CD4-positive, alpha-beta T cell treated with Interleukin-2 at 100 ng/mL for 4 hours (primary cell): ENCODE data around the gene CBARP.

Experiments
- DNase-seq: peaks from one replicate; pipeline ENCODE4 v3.0.0-alpha.2; 2020; ENCODE audit warnings: low spot score

Gene CBARP

DNA sequence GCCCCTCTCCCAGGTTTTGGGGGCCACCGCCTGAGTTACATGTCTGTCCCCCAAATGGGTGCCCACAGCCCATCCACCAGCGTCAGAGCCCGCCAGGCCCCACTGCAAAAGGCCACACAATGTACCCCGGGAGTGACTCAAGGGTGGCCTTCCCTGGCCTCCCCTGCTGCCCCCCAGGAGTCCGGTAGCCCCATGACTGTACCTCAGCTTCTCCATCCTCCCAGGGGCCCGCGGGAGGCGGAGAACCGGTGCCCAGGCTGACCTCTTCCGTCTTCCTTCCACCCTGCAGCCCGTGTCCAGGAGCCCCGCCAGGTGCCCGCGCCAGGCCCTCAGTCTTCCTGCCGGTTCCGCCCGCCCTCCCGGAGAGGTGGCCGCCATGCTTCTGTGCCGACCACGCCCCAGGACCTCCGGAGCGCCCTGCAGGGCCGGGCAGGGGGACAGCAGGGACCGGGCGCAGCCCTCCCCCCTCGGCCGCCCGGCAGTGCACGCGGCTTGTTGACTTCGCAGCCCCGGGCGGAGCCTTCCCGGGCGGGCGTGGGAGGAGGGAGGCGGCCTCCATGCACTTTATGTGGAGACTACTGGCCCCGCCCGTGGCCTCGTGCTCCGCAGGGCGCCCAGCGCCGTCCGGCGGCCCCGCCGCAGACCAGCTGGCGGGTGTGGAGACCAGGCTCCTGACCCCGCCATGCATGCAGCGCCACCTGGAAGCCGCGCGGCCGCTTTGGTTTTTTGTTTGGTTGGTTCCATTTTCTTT lies 10.3 kb downstream of the CBARP start:
- DNase-seq: no peak

DNA sequence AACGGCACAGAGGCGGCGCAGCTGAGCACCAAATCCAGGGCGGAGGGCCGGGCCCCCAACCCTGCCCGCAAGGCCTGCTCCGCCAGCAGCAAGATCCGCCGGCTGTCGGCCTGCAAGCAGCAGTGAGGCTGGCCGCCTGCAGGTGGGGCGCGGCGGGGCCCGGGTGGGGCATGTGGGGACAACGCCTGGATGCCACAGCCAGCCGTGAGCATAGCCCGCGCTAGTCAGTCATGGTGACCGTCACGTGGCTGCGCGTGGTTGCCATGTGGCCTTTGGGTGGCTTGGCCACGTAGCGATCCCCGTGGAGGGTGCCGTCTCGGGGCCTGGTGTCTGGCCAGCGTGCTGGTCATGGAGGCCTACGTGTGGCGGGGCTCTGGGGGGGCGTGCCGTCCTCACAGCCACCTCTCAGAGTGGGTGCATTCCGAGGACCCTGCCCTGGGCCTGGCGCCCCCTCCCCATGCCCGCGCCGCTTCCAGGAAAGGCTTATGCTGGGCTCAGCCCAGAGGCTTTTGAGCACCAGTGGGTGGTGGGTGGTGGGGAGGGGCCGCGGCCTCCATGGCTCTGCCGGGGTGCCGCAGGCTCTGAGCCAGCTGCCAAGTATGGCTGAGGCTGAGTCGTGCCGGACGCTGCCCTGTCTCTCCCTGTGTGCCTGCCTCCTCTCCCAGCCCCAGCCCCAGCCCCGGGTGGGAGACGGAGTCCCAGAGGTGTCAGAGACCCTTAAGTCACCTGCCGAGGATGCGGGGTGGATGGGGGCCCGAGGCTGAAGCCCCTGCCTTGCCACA lies 11.1 kb downstream of the CBARP start:
- DNase-seq: no peak

DNA sequence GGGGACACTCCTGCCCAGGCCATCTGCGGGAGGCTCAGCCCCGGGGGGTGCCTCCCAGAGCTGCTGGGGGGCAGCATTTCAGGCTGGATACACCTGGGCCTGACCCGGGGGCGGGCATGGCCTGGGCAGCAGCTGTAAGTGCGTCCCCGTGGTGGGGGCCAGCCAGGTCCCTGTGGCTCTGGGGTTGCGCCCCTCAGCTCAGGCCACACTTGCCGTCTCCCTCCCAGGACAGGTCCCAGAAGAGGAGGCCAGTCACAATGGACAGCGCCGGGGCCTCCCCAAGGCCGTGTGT lies 11.6 kb downstream of the CBARP start:
- DNase-seq: no peak

DNA sequence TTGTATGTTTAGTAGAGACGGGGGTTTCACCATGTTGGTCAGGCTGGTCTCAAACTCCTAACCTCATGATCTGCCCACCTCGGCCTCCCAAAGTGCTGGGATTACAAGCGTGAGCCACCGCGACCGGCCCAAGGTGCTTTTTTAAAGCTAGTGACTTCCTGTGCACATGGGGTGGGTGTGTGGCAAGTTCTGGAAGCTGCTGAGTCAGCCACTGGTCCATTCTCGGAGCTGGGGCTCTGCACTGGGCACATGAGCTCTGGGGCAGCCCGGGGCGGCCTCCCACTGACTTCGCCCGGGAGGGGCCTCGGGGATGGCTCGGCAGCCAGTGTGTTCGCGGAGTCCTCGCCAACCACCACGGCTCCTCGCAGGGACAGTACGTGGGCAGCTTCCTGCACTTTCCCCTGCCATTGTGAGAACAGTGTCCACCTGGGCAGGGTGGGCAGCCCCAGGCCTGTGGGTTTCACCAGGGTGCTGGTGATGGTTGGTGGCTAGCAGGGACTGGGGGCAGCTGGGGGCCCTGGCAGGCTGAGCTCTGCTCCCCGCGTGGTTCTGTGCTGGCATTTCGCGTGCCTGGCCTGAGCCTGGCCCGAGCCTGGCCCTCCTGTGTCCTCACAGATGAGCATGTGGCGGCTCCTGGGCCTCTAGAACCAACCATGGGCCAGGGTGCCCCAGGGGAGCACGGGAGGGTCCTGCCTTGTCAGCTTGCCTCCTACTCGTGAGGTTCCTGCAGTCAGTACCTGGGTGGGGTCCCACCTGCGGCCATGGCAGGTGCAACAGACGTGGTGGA lies 12.2 kb downstream of the CBARP start:
- DNase-seq: no peak

DNA sequence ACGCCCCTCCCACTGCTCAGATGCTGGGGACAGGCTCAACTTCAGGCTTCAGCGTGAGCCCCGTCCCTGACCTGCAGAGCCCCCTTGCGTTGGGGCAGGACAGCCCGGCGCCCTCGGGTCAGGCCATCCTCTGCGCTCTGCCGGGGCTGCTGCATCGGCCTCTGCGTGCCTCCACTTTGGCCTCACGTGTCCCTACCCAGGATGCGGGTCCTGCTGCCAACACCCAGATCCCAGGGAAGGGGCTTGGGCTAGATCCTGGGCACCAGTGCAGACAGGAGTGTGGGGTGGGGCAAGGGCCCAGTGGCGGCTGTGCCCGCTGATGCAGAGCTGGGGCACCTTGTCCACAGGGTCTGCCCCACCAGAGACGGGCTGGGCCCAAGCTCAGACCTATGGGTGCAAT lies 13.0 kb downstream of the CBARP start:
- no peak for DNase-seq

DNA sequence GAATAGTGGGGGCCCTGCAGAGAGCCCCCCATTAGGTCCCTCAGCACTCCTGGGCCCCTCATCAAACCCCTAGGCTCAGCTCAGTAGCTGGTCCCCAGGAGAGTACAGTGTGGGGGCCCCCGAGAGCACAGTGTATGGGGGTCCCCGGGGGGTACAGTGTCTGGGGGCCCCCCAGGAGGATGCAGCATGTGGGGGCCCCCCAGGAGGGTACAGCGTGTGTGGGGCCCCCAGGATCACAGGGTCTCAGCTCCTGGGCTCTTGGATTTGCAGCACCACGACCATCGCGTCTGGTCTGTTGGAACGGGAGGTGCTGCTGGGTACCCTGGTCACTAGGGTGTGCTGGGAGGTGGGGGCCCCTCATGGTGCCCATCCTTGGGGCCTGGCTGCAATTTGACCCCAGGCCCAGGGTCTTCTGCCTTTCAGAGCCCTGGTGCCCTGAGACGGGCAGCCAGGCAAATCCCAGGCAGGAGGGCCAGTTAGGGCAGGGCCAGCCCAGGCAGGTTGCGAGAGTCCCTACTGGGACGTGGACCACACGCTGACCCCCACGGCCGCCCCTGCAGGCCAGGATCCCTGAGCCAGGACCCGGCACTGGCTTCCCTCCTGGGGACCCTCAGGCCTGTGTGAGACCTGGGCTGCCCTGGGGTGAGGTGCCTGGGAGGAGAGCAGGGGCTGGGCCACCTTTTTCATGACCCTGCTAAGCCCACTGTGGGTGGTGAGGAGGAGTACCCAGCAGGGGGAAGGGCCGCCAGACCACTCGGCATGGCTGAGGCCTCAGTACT lies 13.6 kb downstream of the CBARP start:
- no peak for DNase-seq

DNA sequence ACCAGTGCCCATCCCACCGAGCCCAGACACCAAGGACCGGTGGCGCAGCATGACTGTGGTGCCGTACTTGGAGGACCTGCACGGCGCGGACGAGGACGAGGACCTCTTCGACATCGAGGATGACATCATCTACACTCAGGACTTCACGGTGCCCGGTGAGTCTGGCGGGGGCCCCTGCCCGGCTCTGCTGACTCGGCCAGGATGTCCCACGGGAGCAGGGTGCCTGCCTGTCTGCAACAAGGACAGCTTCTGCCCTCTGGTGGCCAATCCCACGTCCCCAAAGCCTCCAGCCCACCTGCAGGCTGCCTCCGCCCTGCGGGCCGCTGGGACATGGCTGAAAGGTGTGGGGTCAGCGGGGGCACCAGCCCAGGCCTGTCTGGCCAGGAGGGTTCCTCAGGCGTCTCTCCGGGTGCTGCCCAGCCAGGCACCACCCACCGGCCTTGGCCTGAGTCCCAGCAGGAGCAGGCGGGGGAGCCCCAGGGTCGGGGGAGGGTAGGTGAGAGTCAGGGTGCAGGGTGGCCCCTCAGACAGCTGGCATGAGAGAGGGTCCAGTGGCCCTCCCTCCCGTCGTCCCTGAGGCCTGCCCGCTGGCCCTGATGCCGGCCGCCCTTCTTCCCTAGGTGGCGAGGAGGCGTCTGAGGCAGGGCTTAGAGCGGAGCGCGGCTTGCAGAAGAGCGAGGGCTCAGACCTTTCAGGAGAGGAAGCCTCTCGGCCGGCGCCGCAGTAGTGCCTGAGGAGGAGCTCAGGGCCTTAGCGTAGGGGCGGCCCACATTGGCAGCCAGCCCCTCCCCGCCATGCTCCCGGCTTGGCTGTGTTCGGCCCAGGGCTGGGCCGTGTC lies 14.6 kb downstream of the CBARP start:
- no peak for DNase-seq

DNA sequence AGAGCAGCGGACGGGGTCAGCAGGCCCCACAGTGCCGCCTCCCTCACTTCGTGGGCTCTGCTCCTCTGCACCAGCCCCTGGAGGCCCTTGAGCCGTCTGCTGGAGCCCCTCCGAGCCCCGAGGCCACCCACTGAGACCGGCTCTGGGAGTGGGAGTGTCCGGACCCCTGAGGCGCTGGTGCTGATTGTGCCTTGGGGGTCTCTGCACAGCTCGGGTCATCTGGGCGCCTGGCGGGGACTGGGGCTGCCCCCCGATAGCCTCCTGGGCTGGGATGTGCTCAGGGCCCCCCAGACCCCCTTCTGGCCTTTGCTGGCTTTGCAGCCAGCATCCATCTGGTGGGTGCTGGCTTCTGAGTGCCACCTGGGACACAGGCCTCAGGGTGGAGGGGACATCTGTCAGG lies 15.4 kb downstream of the CBARP start:
- DNase-seq: no peak

DNA sequence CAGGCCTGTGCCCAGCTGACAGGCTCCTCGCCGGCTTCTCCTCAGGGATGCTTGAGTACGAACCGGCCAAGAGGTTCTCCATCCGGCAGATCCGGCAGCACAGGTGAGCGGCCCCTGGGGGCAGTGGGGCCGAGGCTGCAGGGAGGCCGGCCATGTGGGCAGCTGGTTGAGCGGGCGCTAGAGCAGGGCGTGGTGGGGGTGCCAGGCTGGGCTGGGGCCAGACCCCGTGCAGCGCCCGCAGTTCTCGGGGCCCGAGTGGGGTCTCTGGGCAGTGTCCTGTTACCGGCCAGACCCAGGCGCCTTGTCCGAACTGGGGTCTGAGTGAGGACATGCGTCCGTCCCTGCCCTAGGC lies 15.9 kb downstream of the CBARP start:
- DNase-seq: no peak

DNA sequence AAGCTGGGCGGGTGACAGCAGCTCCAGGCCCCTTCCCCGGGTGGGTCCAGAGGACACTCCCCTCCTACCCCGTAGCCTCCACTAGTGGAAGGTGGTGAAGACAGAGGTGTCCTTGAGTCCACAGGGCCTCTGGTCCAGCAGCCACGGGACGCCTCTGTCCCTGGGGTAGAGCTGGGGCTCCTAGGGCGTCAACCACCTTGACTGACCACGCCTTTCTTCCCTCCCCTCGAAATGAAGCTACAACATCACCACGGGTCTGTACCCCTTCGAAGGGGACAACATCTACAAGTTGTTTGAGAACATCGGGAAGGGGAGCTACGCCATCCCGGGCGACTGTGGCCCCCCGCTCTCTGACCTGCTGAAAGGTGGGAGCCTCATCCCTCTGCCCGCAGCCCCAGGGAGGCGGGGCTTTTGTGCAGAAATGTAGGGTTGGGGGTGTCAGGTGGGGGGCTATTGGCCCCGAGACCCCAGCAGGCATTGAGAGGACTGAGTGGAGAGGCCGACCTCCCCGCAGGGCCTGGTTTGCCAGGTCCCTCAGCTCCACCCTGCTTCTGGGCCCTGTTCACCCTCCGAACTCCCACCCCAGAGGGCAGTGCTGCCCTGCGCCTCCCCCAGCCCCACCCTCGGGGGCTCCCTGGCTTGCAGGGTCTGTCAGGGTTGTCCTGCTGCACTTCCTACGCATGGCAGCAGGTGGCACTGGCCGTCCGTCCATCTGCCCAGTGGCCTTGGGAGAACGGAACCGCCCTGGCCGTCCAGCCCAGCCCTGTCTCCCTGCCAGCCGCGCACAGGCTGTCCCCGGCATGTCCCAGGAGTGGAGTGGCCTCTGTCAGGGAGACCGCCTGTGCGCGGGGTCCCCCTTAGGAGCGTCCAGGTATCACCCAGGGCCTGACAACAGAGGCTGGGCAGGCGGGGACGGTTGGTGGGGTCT lies 16.6 kb downstream of the CBARP start:
- DNase-seq: no peak

DNA sequence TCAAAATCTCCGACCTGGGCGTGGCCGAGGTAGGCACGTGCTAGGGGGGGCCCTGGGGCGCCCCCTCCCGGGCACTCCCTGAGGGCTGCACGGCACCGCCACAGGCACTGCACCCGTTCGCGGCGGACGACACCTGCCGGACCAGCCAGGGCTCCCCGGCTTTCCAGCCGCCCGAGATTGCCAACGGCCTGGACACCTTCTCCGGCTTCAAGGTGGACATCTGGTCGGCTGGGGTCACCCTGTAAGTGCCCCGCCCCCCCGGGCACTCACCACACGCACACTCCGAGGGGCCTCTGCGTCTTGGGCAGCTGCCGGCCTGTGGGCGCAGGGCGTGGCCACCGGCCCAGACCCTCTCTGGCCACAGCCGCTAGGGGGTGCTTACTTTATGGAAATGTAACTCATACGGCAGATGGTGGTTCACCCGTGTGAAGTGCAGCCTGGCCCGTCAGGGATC lies 17.3 kb downstream of the CBARP start:
- DNase-seq: no peak

DNA sequence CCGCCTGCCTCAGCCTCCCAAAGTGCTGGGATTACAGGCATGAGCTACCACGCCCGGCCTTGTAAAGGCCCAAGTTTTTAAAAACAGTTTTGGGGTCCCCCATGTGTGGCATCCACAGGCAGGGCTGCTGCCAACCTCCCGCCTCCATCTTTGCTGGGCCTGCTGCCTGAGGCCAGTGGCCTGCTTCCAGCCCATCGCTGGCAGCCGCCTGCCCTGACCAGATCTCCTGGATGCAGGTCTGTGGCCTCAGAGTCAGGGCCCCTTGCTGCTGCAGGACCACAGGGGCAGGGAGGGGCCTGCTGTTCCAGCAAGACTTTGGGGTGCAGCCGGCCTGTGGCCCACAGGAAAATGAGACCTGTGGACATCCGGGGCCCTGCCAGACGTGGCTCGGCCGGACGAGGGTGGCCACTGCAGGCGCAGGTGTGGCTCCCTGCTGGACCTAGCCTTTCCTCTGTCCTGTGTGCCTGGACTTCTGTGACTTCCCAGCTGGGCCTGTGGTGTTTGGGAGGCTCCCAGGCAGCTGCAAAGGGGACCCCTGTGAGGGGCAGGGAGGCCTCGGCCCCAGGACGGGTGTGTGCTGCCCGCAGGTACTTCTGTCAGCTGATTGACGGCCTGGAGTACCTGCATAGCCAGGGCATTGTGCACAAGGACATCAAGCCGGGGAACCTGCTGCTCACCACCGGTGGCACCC lies 17.9 kb downstream of the CBARP start:
- DNase-seq: no peak

DNA sequence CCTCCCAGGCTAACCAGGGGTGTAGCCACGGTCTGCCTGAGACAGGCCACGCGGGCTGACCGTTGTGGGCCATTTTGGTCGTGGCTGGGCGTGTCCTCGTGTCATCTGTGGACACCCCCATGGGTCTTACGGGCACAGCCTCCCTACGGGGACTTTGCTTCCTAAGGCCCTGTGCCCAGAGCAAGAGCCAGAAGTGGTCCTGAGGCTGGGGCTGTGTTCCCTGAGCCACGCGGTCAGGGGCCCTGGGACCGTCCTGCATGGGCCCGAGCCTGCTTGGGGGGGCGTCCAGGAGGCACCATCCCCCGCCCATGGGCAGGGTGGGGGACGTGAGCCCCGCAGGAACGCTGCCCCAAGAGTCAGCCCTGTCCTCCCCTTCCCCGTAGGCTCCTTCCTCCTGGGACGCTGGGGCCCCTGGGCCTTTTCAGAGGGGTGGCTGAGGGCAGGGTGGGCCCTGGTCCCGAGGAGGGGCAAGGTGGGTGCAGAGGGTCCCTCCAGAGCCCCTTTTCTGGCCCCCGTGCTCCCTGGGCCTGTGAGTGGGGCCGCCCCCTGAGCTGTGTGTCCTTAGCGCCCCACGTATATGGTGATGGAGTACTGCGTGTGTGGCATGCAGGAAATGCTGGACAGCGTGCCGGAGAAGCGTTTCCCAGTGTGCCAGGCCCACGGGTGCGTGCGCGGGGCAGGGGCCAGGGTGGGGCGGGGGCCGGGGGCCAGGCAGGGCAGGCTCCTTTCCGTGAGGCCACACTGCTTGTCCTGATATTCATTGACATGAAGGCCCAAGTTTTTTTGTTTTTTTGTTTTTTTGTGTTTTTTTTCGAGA lies 18.8 kb downstream of the CBARP start:
- no peak for DNase-seq

DNA sequence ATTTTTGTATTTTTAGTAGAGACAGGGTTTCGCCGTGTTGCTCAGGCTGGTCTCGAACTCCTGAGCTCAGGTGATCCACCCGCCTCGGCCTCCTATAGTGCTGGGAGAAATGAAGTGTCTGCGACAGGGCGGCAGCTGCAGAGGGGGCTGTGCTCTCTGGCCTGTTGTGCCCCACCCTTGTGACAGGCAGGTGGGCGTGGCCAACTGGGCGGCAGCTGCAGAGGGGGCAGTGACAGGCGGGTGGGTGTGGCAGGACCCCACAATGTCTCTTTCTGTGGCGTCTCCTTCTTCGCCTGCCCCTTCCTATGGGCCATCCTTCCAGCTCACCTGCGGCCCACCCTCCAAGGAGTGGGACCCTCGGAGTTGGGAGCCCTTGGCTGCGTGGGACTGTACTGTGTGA lies 20.4 kb downstream of the CBARP start:
- no peak for DNase-seq

DNA sequence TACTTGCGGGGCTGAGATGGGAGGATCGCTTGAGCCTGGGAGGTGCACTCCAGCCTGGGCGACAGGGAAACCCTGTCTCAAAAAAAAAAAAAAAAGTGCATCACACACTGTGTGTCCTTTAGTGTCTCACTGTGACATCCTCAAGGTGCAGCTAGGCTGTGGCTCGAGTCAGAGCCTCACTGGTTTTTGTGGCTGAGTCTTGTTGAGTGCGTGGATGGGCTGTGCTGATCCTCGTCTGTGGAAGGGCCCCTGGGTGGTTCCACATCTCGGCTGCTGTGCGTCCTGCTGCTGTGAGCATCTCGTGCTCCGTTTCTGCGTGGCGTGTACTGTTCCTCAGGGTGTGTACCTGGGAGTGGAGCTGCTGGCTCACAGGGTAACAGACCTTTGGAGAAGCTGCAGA lies 21.0 kb downstream of the CBARP start:
- no peak for DNase-seq

DNA sequence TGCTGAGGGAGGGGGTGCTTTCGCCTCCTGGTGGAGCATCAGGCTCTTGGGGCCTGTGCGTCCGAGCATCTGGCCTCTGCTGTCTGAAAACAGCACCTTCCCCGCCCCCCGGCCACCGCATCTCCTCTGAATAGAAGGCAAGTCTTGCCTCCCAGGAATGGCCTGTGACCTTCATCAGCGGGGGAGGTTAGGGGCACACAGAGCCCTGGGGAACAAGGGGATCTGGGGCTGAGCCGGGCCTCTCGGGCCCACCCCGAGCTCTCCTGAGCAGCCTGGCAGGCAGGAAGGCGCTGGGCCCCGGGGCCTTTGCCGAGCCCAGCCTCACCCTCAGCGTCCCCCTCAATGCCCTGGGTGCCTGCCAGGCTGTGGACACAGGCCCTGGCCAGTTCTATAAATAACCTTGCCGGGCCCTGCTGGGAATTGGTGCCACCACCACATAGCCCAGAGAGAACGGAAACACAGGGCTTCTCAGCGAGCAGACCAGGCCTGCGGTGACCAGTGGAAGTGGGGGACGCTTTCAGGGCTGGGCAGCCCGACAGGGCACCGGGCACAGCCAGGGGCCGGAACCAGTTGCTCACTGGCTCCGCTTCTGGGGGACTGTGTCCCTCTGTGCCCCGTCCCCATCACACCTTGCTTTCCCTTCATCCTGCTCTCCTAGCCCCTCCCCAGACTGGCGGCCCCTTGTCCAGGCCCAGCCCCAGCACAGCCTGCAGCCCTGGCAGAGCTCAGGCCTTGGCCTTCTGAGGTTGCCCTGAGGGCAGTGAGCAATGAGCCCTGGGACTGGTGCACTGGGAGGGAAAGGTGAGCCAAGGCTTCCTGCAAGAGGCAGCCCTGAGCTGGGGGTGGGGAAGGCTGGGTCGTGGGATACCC lies 22.7 kb downstream of the CBARP start:
- no peak for DNase-seq

DNA sequence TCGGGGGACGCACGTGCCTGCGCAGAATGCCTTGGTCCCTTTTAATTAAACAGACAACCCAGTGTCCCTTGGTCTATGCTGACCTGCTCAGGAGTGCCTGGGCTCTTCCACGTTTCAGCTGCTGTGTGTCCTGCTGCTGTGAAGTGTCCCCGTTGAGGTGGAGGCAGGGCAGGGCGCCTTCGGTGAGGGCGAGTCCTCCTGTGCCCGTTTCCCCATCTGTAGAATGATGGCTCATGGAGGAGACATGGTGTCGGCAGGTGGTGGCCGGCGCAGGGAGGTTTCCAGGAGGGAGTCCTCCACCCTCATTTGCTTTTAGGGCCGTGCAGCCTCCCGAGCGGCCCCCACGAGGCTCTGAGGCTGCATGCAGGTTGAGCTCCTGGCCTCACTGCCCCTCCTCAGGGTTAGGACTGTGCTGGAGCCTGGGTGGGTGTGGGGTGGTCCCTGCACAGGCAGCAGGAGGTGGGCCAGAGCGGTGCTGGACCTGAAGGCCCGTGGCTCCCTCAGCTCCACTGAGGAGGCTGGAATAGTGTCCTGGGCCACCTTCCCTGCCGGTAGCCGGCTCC lies 23.4 kb downstream of the CBARP start:
- no peak for DNase-seq
